Measurements from ENCODE around the gene VIPR2. TPM values are rescaled to one million over a fixed set of nuclear protein-coding genes. Genes with fewer than 3 reads are reported as not detected.

Gene VIPR2
- total and polyA plus RNA-seq, 2 experiments from 2014 or later = 2.2 to 2.4 TPM

GRCh38 chr7:159026271-159027055 lies 118.2 kb downstream of the VIPR2 start:
- no peaks in the 10 kb centered on the region for H3K27me3 ChIP-seq
- H3K9me3 ChIP-seq (ENCODE audit: low read depth) = no peaks in the 10 kb centered on the region
- no peak for TF ChIP-seq CTCF (IDR thresholded peaks at IDR 0.05; ENCODE audit: low read depth, low read length)
- DNase-seq (ENCODE audit: low read depth in 1 of 2, low spot score in 1 of 2) = no peak
- no peaks in the 10 kb centered on the region for H3K36me3 ChIP-seq
- no peaks in the 10 kb centered on the region for H3K4me1 ChIP-seq (ENCODE audit: low read depth)
- H3K27ac ChIP-seq = no peak overlapping the region
- no peak overlapping the region for H3K4me3 ChIP-seq

- H3K27me3 ChIP-seq = no peaks in the 10 kb centered on the region
- no peaks in the 10 kb centered on the region for H3K36me3 ChIP-seq
- H3K4me1 ChIP-seq (ENCODE audit: low read depth) = no peaks in the 10 kb centered on the region
- no peak for DNase-seq (ENCODE audit: low read depth in 1 of 2, low spot score in 1 of 2)
- H3K4me3 ChIP-seq = no peak overlapping the region
- no peaks in the 10 kb centered on the region for H3K9me3 ChIP-seq (ENCODE audit: low read depth)
- TF ChIP-seq CTCF (IDR thresholded peaks at IDR 0.05; ENCODE audit: low read depth, low read length) = no peak
- no peak overlapping the region for H3K27ac ChIP-seq
Measured at GRCh38 chr7:159025161-159025779, 119.4 kb downstream of the VIPR2 start.

GRCh38 chr7:159024280-159024951 lies 120.3 kb downstream of the VIPR2 start:
- H3K9me3 ChIP-seq (ENCODE audit: low read depth) = no peaks in the 10 kb centered on the region
- no peak for TF ChIP-seq CTCF (IDR thresholded peaks at IDR 0.05; ENCODE audit: low read depth, low read length)
- H3K27ac ChIP-seq = no peak overlapping the region
- no peaks in the 10 kb centered on the region for H3K36me3 ChIP-seq
- no peaks in the 10 kb centered on the region for H3K27me3 ChIP-seq
- H3K4me3 ChIP-seq = no peak overlapping the region
- no peaks in the 10 kb centered on the region for H3K4me1 ChIP-seq (ENCODE audit: low read depth)
- no peak for DNase-seq (ENCODE audit: low read depth in 1 of 2, low spot score in 1 of 2)

GRCh38 chr7:159023746-159024145 lies 120.9 kb downstream of the VIPR2 start:
- no peak for TF ChIP-seq CTCF (IDR thresholded peaks at IDR 0.05; ENCODE audit: low read depth, low read length)
- DNase-seq (ENCODE audit: low read depth in 1 of 2, low spot score in 1 of 2) = no peak
- no peaks in the 10 kb centered on the region for H3K9me3 ChIP-seq (ENCODE audit: low read depth)

GRCh38 chr7:159023206-159023605 lies 121.5 kb downstream of the VIPR2 start:
- no peaks in the 10 kb centered on the region for H3K27me3 ChIP-seq
- no peak overlapping the region for H3K4me3 ChIP-seq
- H3K36me3 ChIP-seq = no peaks in the 10 kb centered on the region
- no peak for TF ChIP-seq CTCF (IDR thresholded peaks at IDR 0.05; ENCODE audit: low read depth, low read length)
- H3K9me3 ChIP-seq (ENCODE audit: low read depth) = no peaks in the 10 kb centered on the region
- H3K4me1 ChIP-seq (ENCODE audit: low read depth) = no peaks in the 10 kb centered on the region
- no peak overlapping the region for H3K27ac ChIP-seq
- no peak for DNase-seq (ENCODE audit: low read depth in 1 of 2, low spot score in 1 of 2)

More at GRCh38 chr7:159023746-159024145, 120.9 kb downstream of the VIPR2 start:
- no peaks in the 10 kb centered on the region for H3K27me3 ChIP-seq
- no peak overlapping the region for H3K27ac ChIP-seq
- H3K4me1 ChIP-seq (ENCODE audit: low read depth) = no peaks in the 10 kb centered on the region
- no peak overlapping the region for H3K4me3 ChIP-seq
- no peaks in the 10 kb centered on the region for H3K36me3 ChIP-seq

All from cardiac muscle cell (in vitro differentiated cells and primary cell).